IMR-90 (cell line): ENCODE data around the gene LHX5. TPM values are rescaled to one million over a fixed set of nuclear protein-coding genes. Genes with fewer than 3 reads are reported as not detected.

Experiments used
- ATAC-seq: fragments of 200-7000 bp; cut with Tn5 transposase; 2 replicates; pipeline ENCODE4 v1.9.1; 2020; ENCODE audit warnings: low read depth, mild to moderate bottlenecking, moderate library complexity
- BruUV-seq: library from RNA; stranded (reverse); fragments of 400-500 nt; replicated peaks from 2 replicates; lab custom pipeline; 2021; lab: Mats Ljungman, UMichigan
- CTCF ChIA-PET: fragments of 300-600 bp; formaldehyde crosslinking; extraction: SDS; loops from one replicate; lab custom pipeline; 2021; ENCODE audit warnings: antibody characterized with exemption; lab: Yijun Ruan, JAX
- POLR2A ChIA-PET: fragments of 300-600 bp; sonication (Branson Sonifier 250); formaldehyde crosslinking; loops from one replicate; lab custom pipeline; 2022; ENCODE audit warnings: antibody characterized with exemption; ENCODE audit not compliant: unreplicated experiment; lab: Charles Lee
- DNase-seq: peaks from one replicate; pipeline ENCODE4 v3.0.0; 2013
- H2AFZ ChIP-seq: replicated peaks from 2 replicates; pipeline ENCODE3; 2013; ENCODE audit warnings: low read length, mild to moderate bottlenecking; ENCODE audit not compliant: poor library complexity
- H2AK5ac ChIP-seq: 2 replicates; pipeline ENCODE4 v1.6.1; 2013; ENCODE audit warnings: low read depth, low read length, inconsistent platforms
- H2AK9ac ChIP-seq: replicated peaks from 2 replicates; pipeline ENCODE3; 2013; ENCODE audit warnings: mild to moderate bottlenecking, low read depth, low read length, moderate library complexity; ENCODE audit not compliant: poor library complexity
- H2BK120ac ChIP-seq: 2 replicates; pipeline ENCODE4 v1.6.1; 2013; ENCODE audit warnings: low read depth, low read length, inconsistent platforms
- H2BK15ac ChIP-seq: 3 replicates; pipeline ENCODE4 v1.6.1; 2013; ENCODE audit warnings: low read depth, low read length, inconsistent platforms
- H2BK20ac ChIP-seq: 2 replicates; pipeline ENCODE4 v1.6.1; 2013; ENCODE audit warnings: low read depth, mild to moderate bottlenecking, inconsistent platforms, low read length, moderate library complexity
- H2BK5ac ChIP-seq: 2 replicates; pipeline ENCODE4 v1.6.1; 2013; ENCODE audit warnings: mild to moderate bottlenecking, low read depth, low read length, inconsistent platforms; ENCODE audit not compliant: poor library complexity, severe bottlenecking
- H3K14ac ChIP-seq: replicated peaks from 2 replicates; pipeline ENCODE4 v1.6.1; 2013; ENCODE audit warnings: low read depth, low read length, inconsistent platforms
- H3K18ac ChIP-seq: 2 replicates; pipeline ENCODE4 v1.6.1; 2013; ENCODE audit warnings: low read depth, low read length, control low read depth
- H3K23ac ChIP-seq: 2 replicates; pipeline ENCODE4 v1.6.1; 2013; ENCODE audit warnings: low read depth, low read length, inconsistent platforms
- H3K27ac ChIP-seq: 2 replicates; pipeline ENCODE4 v1.5.1; 2013; ENCODE audit warnings: mild to moderate bottlenecking, control low read depth, low read length; ENCODE audit not compliant: insufficient read depth
- H3K27me3 ChIP-seq: 2 replicates; pipeline ENCODE4 v1.6.1; 2013; ENCODE audit warnings: low read length; ENCODE audit not compliant: control insufficient read depth, insufficient read depth
- H3K36me3 ChIP-seq: 2 replicates; pipeline ENCODE4 v1.6.1; 2013; ENCODE audit warnings: low read length, mixed read lengths; ENCODE audit not compliant: control insufficient read depth, insufficient read depth
- H3K4ac ChIP-seq: 2 replicates; pipeline ENCODE4 v1.6.1; 2013; ENCODE audit warnings: low read depth, low read length, inconsistent platforms
- H3K4me1 ChIP-seq: 2 replicates; pipeline ENCODE4 v1.6.1; 2013; ENCODE audit warnings: low read length, mixed read lengths; ENCODE audit not compliant: control insufficient read depth, insufficient read depth
- H3K4me2 ChIP-seq: 2 replicates; pipeline ENCODE4 v1.6.1; 2013; ENCODE audit warnings: low read depth, mild to moderate bottlenecking, control low read depth, low read length, moderate library complexity
- H3K4me3 ChIP-seq: 2 replicates; pipeline ENCODE4 v1.5.1; 2013; ENCODE audit warnings: low read depth, mild to moderate bottlenecking, control low read depth, low read length, moderate library complexity; ENCODE audit not compliant: insufficient read depth
- H3K56ac ChIP-seq: 2 replicates; pipeline ENCODE4 v1.6.1; 2013; ENCODE audit warnings: low read length, inconsistent platforms; ENCODE audit not compliant: insufficient read depth; ENCODE audit errors: extremely low read depth
- H3K79me1 ChIP-seq, 2 experiments: 2 replicates each; pipeline ENCODE4 v1.6.1; 2013; ENCODE audit warnings: low read length in 2 of 2, inconsistent platforms in 1 of 2, low read depth in 1 of 2
- H3K9ac ChIP-seq: 2 replicates; pipeline ENCODE4 v1.6.1; 2013; ENCODE audit warnings: low read depth, low read length, control low read depth
- H3K9me1 ChIP-seq: 2 replicates; pipeline ENCODE4 v1.6.1; 2013; ENCODE audit warnings: low read length, inconsistent platforms; ENCODE audit not compliant: insufficient read depth
- H3K9me3 ChIP-seq: 2 replicates; pipeline ENCODE4 v1.6.1; 2013; ENCODE audit warnings: low read length; ENCODE audit not compliant: control insufficient read depth, insufficient read depth
- H4K20me1 ChIP-seq: 2 replicates; pipeline ENCODE4 v1.6.1; 2013; ENCODE audit warnings: low read length, inconsistent platforms; ENCODE audit not compliant: insufficient read depth
- H4K5ac ChIP-seq: 2 replicates; pipeline ENCODE4 v1.6.1; 2013; ENCODE audit warnings: mild to moderate bottlenecking, low read depth, low read length, control low read depth
- H4K8ac ChIP-seq, 2 experiments: 2 replicates each; pipeline ENCODE4 v1.6.1; 2013; ENCODE audit warnings: low read depth in 2 of 2, low read length in 2 of 2, control low read depth in 1 of 2, inconsistent platforms in 1 of 2
- H4K91ac ChIP-seq: 2 replicates; pipeline ENCODE4 v1.6.1; 2013; ENCODE audit warnings: low read depth, low read length, inconsistent platforms; ENCODE audit not compliant: insufficient read depth
- BHLHE40 ChIP-seq: fragments of 150-350 bp; IDR thresholded peaks from 2 replicates; pipeline ENCODE4 v1.6.1; 2016; ENCODE audit warnings: mild to moderate bottlenecking, low read depth, low read length
- CEBPB ChIP-seq: IDR thresholded peaks from 2 replicates; pipeline ENCODE4 v1.6.1; 2012; ENCODE audit warnings: low read depth, low read length, improper control_type of control experiment
- CHD1 ChIP-seq: IDR thresholded peaks from 2 replicates; pipeline ENCODE4 v1.6.1; 2012; ENCODE audit warnings: low read depth, low read length, improper control_type of control experiment
- MAFK ChIP-seq: IDR thresholded peaks from 2 replicates; pipeline ENCODE4 v1.6.1; 2012; ENCODE audit warnings: low read depth, low read length, improper control_type of control experiment
- MAZ ChIP-seq: IDR thresholded peaks from 2 replicates; pipeline ENCODE4 v1.6.1; 2012; ENCODE audit warnings: low read depth, mild to moderate bottlenecking, low read length, improper control_type of control experiment, moderate library complexity, borderline replicate concordance
- MXI1 ChIP-seq: IDR thresholded peaks from 2 replicates; pipeline ENCODE4 v1.6.1; 2012; ENCODE audit warnings: low read depth, mild to moderate bottlenecking, low read length, moderate library complexity, borderline replicate concordance
- NFE2L2 ChIP-seq: fragments of 150-350 bp; IDR thresholded peaks from 2 replicates; pipeline ENCODE4 v1.6.1; 2016; ENCODE audit warnings: low read depth, mild to moderate bottlenecking, low read length
- POLR2A ChIP-seq: IDR thresholded peaks from 2 replicates; pipeline ENCODE4 v1.6.1; 2012; ENCODE audit warnings: mild to moderate bottlenecking, low read depth, low read length
- RAD21 ChIP-seq: IDR thresholded peaks from 2 replicates; pipeline ENCODE4 v1.6.1; 2012; ENCODE audit warnings: low read length, improper control_type of control experiment
- RFX5 ChIP-seq: IDR thresholded peaks from 2 replicates; pipeline ENCODE4 v1.8.0; 2012; ENCODE audit warnings: low read depth, mild to moderate bottlenecking, low read length, moderate library complexity
- SMC3 ChIP-seq: fragments of 150-350 bp; IDR thresholded peaks from 2 replicates; pipeline ENCODE4 v1.6.1; 2016; ENCODE audit warnings: low read depth, mild to moderate bottlenecking, antibody characterized with exemption, low read length, moderate library complexity
- WGBS, 2 experiments: methylation state at CpG; one replicate each; pipeline versions ENCODE4 v1.1.5 to v1.1.7; 2013; ENCODE audit warnings: missing lambda C conversion rate in 2 of 2; ENCODE audit not compliant: insufficient read length in 1 of 2; ENCODE audit errors: extremely low coverage in 2 of 2; 5-methylcytosine and 5-hydroxymethylcytosine counted together
- dilution Hi-C: fragments of 300-500 bp; cut with HindIII; formaldehyde crosslinking; loops from one replicate; pipeline ENCODE4 v1.14.3; 2018; ENCODE audit warnings: low sequenced_read_pairs; ENCODE audit not compliant: unreplicated experiment
- in situ Hi-C: fragments of 300-500 bp; cut with MboI; formaldehyde crosslinking; loops from 3 replicates; pipeline ENCODE4 v1.14.3; 2019; ENCODE audit warnings: low sequenced_read_pairs, inconsistent platforms, mixed read lengths
- intact Hi-C: fragments of 100-400 bp; cut with micrococcal nuclease; formaldehyde crosslinking; loops from 2 replicates; pipeline ENCODE4 v1.10.0; 2022
- polyA plus RNA-seq, 3 experiments: library from polyadenylated mRNA; depleted of rRNA; stranded (reverse); fragments of >200 nt; gene quantifications; 2 replicates each; pipeline ENCODE4 v1.2.3, GENCODE V29; 2012; ENCODE audit warnings: low replicate concordance in 1 of 3
- total RNA-seq: library from RNA; depleted of rRNA; stranded (reverse); fragments of >200 nt; gene quantifications from 2 replicates; pipeline ENCODE4 v1.2.3, GENCODE V29; 2012
- TF ChIP-seq, protein P1 (sequence below): conservative IDR thresholded peaks from 2 replicates; pipeline ENCODE4 v1.5.1; 2012; ENCODE audit warnings: mild to moderate bottlenecking, low read depth, low read length, improper control_type of control experiment

The LHX5 gene
- total and polyA plus RNA-seq, 2 of the 4 experiments (the other 2 are of a cell fraction): not detected

DNA sequence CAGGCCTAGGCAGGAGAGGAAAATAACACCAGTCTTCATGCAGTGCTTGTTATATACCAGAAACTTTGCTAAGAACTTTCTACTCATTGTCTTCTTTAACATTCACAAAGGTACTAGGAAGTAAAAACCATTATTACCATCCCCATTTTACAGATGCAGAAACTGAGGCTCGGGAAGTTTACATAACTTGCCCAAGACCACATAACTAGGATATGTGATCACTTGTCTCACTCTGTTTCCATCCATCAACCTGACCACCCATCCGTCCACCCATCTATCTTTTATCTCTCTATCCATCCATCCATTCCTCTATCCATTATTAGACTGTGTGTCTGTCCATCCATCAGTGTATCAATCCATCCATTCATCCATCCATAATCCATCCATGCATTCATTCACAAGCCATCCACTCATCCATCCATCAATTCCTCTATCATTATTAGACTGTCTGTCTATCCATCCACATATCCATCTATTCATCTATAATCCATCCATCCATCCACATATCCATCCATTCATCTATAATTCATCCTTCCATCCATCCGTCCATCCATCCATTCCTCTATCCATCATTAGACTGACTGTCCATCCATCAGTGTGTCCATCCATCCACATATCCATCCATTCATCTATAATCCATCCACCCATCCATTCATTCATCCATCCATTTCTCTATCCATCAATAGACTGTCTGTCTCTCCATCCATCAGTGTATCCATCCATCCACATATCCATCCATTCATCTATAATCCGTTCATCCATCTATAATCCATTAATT, 33.0 kb downstream of the LHX5 start:
- Histone ChIP-seq H4K8ac (no peak overlapping the region), H3K9me1 (no peaks in the 10 kb centered on the region), H2AK9ac (no peak overlapping the region), H3K79me1 (no peaks in the 10 kb centered on the region), H2AFZ (no peak overlapping the region), H3K23ac (no peak overlapping the region), H2BK15ac (no peak overlapping the region), H3K36me3 (no peaks in the 10 kb centered on the region), H3K4me1 (no peaks in the 10 kb centered on the region), H3K9me3 (no peaks in the 10 kb centered on the region), H2AK5ac (no peak overlapping the region), H3K27me3 (peaks cover 11% of the 10 kb centered on the region), H3K4ac (no peak overlapping the region), H3K18ac (no peak overlapping the region), H3K9ac (no peak overlapping the region), H2BK120ac (no peak overlapping the region), H4K91ac (no peak overlapping the region), H3K14ac (no peak overlapping the region), H4K5ac (no peak overlapping the region), H3K4me3 (no peak overlapping the region), H3K56ac (no peak overlapping the region), H3K27ac (no peak overlapping the region), H3K4me2 (no peak overlapping the region), H2BK20ac (no peak overlapping the region), H2BK5ac (no peak overlapping the region), H4K20me1 (no peaks in the 10 kb centered on the region)
- BruUV-seq: no TSS peak
- dilution Hi-C loops (no loop called here), intact Hi-C loops (loop anchor here (1.0 kb wide), 1 partner anchor 474 kb away; no protein-coding TSS in a partner anchor), in situ Hi-C loops (no loop called here)
- no peak for DNase-seq
- ATAC-seq: no peak
- WGBS, 2 experiments: 59 to 100% methylated on average over 3 to 4 of the region's 4 CpGs
- CTCF ChIA-PET: no interaction called here
- POLR2A ChIA-PET: no interaction called here
- TF ChIP-seq BHLHE40 (no peak), NFE2L2 (no peak), SMC3 (no peak), CEBPB (no peak), MXI1 (no peak), POLR2A (no peak), CHD1 (no peak), MAFK (no peak), RFX5 (no peak), RAD21 (no peak), MAZ (no peak)
- TF ChIP-seq, protein P1, sequence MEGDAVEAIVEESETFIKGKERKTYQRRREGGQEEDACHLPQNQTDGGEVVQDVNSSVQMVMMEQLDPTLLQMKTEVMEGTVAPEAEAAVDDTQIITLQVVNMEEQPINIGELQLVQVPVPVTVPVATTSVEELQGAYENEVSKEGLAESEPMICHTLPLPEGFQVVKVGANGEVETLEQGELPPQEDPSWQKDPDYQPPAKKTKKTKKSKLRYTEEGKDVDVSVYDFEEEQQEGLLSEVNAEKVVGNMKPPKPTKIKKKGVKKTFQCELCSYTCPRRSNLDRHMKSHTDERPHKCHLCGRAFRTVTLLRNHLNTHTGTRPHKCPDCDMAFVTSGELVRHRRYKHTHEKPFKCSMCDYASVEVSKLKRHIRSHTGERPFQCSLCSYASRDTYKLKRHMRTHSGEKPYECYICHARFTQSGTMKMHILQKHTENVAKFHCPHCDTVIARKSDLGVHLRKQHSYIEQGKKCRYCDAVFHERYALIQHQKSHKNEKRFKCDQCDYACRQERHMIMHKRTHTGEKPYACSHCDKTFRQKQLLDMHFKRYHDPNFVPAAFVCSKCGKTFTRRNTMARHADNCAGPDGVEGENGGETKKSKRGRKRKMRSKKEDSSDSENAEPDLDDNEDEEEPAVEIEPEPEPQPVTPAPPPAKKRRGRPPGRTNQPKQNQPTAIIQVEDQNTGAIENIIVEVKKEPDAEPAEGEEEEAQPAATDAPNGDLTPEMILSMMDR: no peak
